CD14-positive monocyte (primary cell): ENCODE results near the gene PROB1. TPM values are rescaled to one million over a fixed set of nuclear protein-coding genes. Genes with fewer than 3 reads are reported as not detected.

Source experiments
- DNase-seq, 3 donors: peaks; one replicate each; pipeline ENCODE4 v3.0.0-alpha.2; 2011 to 2022
- H2AFZ ChIP-seq: 2 replicates; pipeline ENCODE4 v1.6.0; 2012; ENCODE audit warnings: mild to moderate bottlenecking, low read depth, low read length, inconsistent platforms; ENCODE audit not compliant: insufficient read depth, poor library complexity, severe bottlenecking
- H3K27ac ChIP-seq, 2 donors: 1 replicate in 1 of 2; 2 replicates in 1 of 2; pipeline ENCODE4 v1.5.1; 2012 to 2013; ENCODE audit warnings: low read length in 2 of 2, control low read depth in 1 of 2, inconsistent platforms in 1 of 2, low read depth in 1 of 2, mild to moderate bottlenecking in 1 of 2
- H3K27me3 ChIP-seq, 2 donors: one replicate each; pipeline versions ENCODE4 v1.6.0 to v1.6.1; 2011 to 2013; ENCODE audit warnings: low read length in 2 of 2; ENCODE audit not compliant: control insufficient read depth in 2 of 2, insufficient read depth in 2 of 2
- H3K36me3 ChIP-seq, 2 donors: replicated peaks in 1 of 2; 1 replicate in 1 of 2; 2 replicates in 1 of 2; pipeline versions ENCODE4 v1.5.1 to v1.6.1; 2012 to 2013; ENCODE audit warnings: low read length in 2 of 2, control low read depth in 1 of 2, inconsistent platforms in 1 of 2, mild to moderate bottlenecking in 1 of 2; ENCODE audit not compliant: insufficient read depth in 2 of 2, control insufficient read depth in 1 of 2
- H3K4me1 ChIP-seq, 2 donors: 1 replicate in 1 of 2; 2 replicates in 1 of 2; pipeline versions ENCODE4 v1.5.1 to v1.6.1; 2012 to 2013; ENCODE audit warnings: low read length in 2 of 2, control low read depth in 1 of 2, inconsistent platforms in 1 of 2, mild to moderate bottlenecking in 1 of 2, moderate library complexity in 1 of 2; ENCODE audit not compliant: insufficient read depth in 2 of 2, control insufficient read depth in 1 of 2
- H3K4me2 ChIP-seq: replicated peaks from 2 replicates; pipeline ENCODE3; 2012; ENCODE audit warnings: low read length, moderate library complexity, mild to moderate bottlenecking; ENCODE audit not compliant: poor library complexity, severe bottlenecking; ENCODE audit errors: extremely low read depth
- H3K4me3 ChIP-seq, 3 experiments: fragments of 200-600 bp in 1 of 3; sonication (generic) in 1 of 3; replicated peaks in 1 of 3; 1 replicate in 2 of 3; 2 replicates in 1 of 3; pipeline ENCODE4 v1.5.1; 2011 to 2013; ENCODE audit warnings: low read length in 3 of 3, mild to moderate bottlenecking in 3 of 3, control low read depth in 2 of 3, low read depth in 2 of 3, inconsistent platforms in 1 of 3, moderate library complexity in 1 of 3
- H3K79me2 ChIP-seq: 2 replicates; pipeline ENCODE4 v1.6.0; 2012; ENCODE audit warnings: mild to moderate bottlenecking, control low read depth, inconsistent platforms, low read length, moderate library complexity; ENCODE audit not compliant: insufficient read depth
- H3K9ac ChIP-seq: 2 replicates; pipeline ENCODE4 v1.6.0; 2017; ENCODE audit warnings: low read length, mild to moderate bottlenecking; ENCODE audit not compliant: insufficient read depth, poor library complexity, severe bottlenecking
- H3K9me3 ChIP-seq, 2 donors: replicated peaks in 1 of 2; 1 replicate in 1 of 2; 2 replicates in 1 of 2; pipeline versions ENCODE4 v1.5.1 to v1.6.1; 2012 to 2013; ENCODE audit warnings: low read length in 2 of 2, control low read depth in 1 of 2; ENCODE audit not compliant: control insufficient read depth in 1 of 2, insufficient read depth in 1 of 2
- H4K20me1 ChIP-seq: 2 replicates; pipeline ENCODE4 v1.6.0; 2012; ENCODE audit warnings: mild to moderate bottlenecking, low read length, control low read depth, moderate library complexity; ENCODE audit not compliant: insufficient read depth
- H3K27ac Mint-ChIP-seq, 7 donors: one replicate each; pipeline ENCODE4 v1.8.0; 2020; ENCODE audit warnings: mild to moderate bottlenecking in 7 of 7, mixed read lengths in 7 of 7, moderate library complexity in 6 of 7, inconsistent platforms in 2 of 7
- H3K27me3 Mint-ChIP-seq, 3 donors: one replicate each; pipeline ENCODE4 v1.8.0; 2021 to 2022; ENCODE audit warnings: low read depth in 3 of 3, mild to moderate bottlenecking in 3 of 3, mixed read lengths in 3 of 3, moderate library complexity in 3 of 3, inconsistent platforms in 1 of 3
- H3K36me3 Mint-ChIP-seq, 2 donors: one replicate each; pipeline ENCODE4 v1.8.0; 2020; ENCODE audit warnings: mixed read lengths in 2 of 2, inconsistent platforms in 1 of 2, mild to moderate bottlenecking in 1 of 2
- H3K4me1 Mint-ChIP-seq: one replicate; pipeline ENCODE4 v1.8.0; 2020; ENCODE audit warnings: mild to moderate bottlenecking, mixed read lengths
- H3K4me3 Mint-ChIP-seq, 2 donors: one replicate each; pipeline ENCODE4 v1.8.0; 2020; ENCODE audit warnings: mild to moderate bottlenecking in 2 of 2, mixed read lengths in 2 of 2, moderate library complexity in 1 of 2
- H3K9me3 Mint-ChIP-seq, 7 donors: one replicate each; pipeline ENCODE4 v1.8.0; 2020 to 2022; ENCODE audit warnings: mixed read lengths in 7 of 7, mild to moderate bottlenecking in 6 of 7, moderate library complexity in 6 of 7, inconsistent platforms in 2 of 7
- CTCF ChIP-seq: fragments of 200-600 bp; IDR thresholded peaks from one replicate; pipeline ENCODE4 v1.8.0; 2022; ENCODE audit warnings: antibody characterized with exemption, mild to moderate bottlenecking
- WGBS: methylation state at CpG from one replicate; pipeline ENCODE4 v1.1.5; 2013; ENCODE audit warnings: missing lambda C conversion rate; ENCODE audit not compliant: insufficient coverage; 5-methylcytosine and 5-hydroxymethylcytosine counted together
- intact Hi-C, 2 donors: fragments of 100-400 bp; cut with micrococcal nuclease; formaldehyde crosslinking; loops; one replicate each; pipeline versions ENCODE4 v1.15.0 to v1.15.1; 2023
- polyA plus RNA-seq, 3 donors: library from polyadenylated mRNA; depleted of rRNA in 1 of 3; unstranded in 2 of 3; stranded (reverse) in 1 of 3; fragments of 300-500 nt in 2 of 3; fragments of >200 nt in 1 of 3; fragmentation: Illumina TruSeq in 2 of 3; gene quantifications; 1 replicate in 2 of 3; 2 replicates in 1 of 3; pipeline ENCODE4 v1.2.3, GENCODE V29; 2012 to 2021

The PROB1 gene
- polyA plus RNA-seq, 3 donors, result 0.05 to 0.11 TPM; not detected in 1

DNA sequence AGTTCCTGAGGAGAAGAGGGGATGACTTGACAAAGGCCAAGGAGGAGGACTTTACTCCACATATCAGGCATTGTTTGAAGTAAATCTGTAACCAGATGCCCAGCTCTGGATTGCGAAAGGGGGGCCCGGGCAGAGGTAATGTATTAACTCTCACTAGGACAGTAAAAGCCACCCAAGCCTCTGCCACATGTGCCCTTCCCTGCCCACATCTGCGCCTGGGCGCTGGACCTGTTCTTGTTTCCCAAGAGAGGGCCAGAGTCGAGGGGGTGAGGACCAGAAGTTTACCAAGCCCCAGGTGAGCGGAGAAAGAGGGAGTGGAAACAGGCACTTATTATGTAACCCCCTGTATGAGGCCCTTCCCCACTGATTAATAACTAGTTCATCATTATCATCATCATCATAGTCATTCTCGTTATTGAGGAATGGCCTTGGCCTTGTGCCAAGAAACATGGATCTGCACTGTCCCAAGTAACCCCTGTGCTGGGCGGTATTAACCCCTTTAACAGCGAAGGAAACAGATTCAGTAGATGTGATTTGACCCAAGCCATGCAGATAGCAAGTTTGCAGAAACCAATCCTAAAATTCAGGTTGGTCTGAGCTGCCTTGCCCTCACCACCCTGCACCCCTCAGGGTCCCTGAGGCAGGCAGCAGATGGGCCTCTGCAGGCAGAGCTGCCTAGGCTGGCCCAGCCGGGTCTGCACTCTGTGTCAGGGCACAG is 11.5 kb downstream of the PROB1 start, which contains the start of gene SLC23A1:
SLC23A1 (minus strand) TSS at position 23 of the 718 bp plus-strand sequence. CDS start 44 bp downstream, outside the sequence.
- peaks cover 19 to 28% of the 10 kb centered on the region in 2 donors for H3K4me1 ChIP-seq
- intact Hi-C loops, result no loop called here
- Mint-ChIP-seq H3K36me3 (no peaks in the 10 kb centered on the region), H3K4me1 (peaks cover 27% of the 10 kb centered on the region), H3K27me3 (peaks cover 0 to 8% (median 7%) of the 10 kb centered on the region in 3 donors), H3K27ac (peak within 1 kb of the TSS in 1 of 7 donors; percentile 27), H3K4me3 (no peak within 1 kb of the TSS), H3K9me3 (no peaks in the 10 kb centered on the region)
- no peak within 1 kb of the TSS for H3K4me3 ChIP-seq
- TF ChIP-seq CTCF, result no peak
- H3K79me2 ChIP-seq, result no peaks in the 10 kb centered on the region
- no peak within 1 kb of the TSS for H3K27ac ChIP-seq
- H3K36me3 ChIP-seq, result no peaks in the 10 kb centered on the region
- no peak for DNase-seq
- no peak within 1 kb of the TSS for H2AFZ ChIP-seq
- H3K4me2 ChIP-seq, result no peak within 1 kb of the TSS
- H4K20me1 ChIP-seq, result no peaks in the 10 kb centered on the region
- WGBS, result 66% methylated on average over 4 of the region's 10 CpGs
- H3K9me3 ChIP-seq, result no peaks in the 10 kb centered on the region
- no peak within 1 kb of the TSS for H3K9ac ChIP-seq
- H3K27me3 ChIP-seq, result no peaks in the 10 kb centered on the region

DNA sequence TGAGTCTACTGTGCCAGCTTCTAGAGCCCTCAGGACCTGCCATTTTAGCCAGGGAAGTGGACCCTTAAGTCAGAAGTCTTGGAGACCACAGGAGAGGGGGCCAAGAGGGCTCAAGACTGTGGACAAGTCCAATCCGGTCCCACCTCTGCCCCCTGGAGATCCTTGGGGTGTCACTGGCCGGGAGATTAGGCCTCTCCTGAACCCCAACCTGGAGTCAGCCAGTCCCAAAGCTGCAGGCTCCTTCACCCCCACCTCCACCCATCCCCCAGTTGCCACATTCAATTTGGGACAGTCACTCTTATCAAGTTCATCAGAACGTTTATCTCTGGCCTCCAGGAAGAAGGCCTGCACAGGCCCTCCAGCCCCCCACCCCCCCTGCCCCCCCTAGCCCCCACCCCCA is 12.1 kb downstream of the PROB1 start:
- no peak for TF ChIP-seq CTCF
- no peak overlapping the region for H2AFZ ChIP-seq
- H3K9ac ChIP-seq, result no peak overlapping the region
- WGBS, result 100% methylated on average over 2 of the region's 3 CpGs
- DNase-seq, result no peak
- H3K27me3 ChIP-seq, result no peaks in the 10 kb centered on the region
- H3K4me3 Mint-ChIP-seq, result no peak overlapping the region
- H3K9me3 ChIP-seq, result no peaks in the 10 kb centered on the region
- peaks cover 23% of the 10 kb centered on the region for H3K4me1 Mint-ChIP-seq
- no peak overlapping the region for H3K4me2 ChIP-seq
- H3K9me3 Mint-ChIP-seq, result no peaks in the 10 kb centered on the region
- intact Hi-C loops, result no loop called here
- H3K79me2 ChIP-seq, result no peaks in the 10 kb centered on the region
- no peak overlapping the region for H3K4me3 ChIP-seq
- H3K27ac Mint-ChIP-seq, result peak overlapping the region in 1 of 7 donors; percentile 27
- no peak overlapping the region for H3K27ac ChIP-seq
- H3K4me1 ChIP-seq, result peaks cover 19 to 23% of the 10 kb centered on the region in 2 donors
- peaks cover 0 to 11% (median 6%) of the 10 kb centered on the region in 3 donors for H3K27me3 Mint-ChIP-seq
- no peaks in the 10 kb centered on the region for H3K36me3 ChIP-seq
- no peaks in the 10 kb centered on the region for H3K36me3 Mint-ChIP-seq
- H4K20me1 ChIP-seq, result no peaks in the 10 kb centered on the region
